Panc1 (cell line): ENCODE measurements around the gene SNX15. TPM values are rescaled to one million over a fixed set of nuclear protein-coding genes. Genes with fewer than 3 reads are reported as not detected.

Source experiments
- ATAC-seq: fragments of 200-7000 bp; cut with Tn5 transposase; 2 replicates; pipeline ENCODE4 v1.9.1; 2020; ENCODE audit warnings: mild to moderate bottlenecking, moderate library complexity
- BruUV-seq: library from RNA; stranded (reverse); fragments of 400-500 nt; replicated peaks from 2 replicates; lab custom pipeline; 2021; lab: Mats Ljungman, UMichigan
- CTCF ChIA-PET: fragments of 300-600 bp; sonication (Branson Sonifier 250); formaldehyde crosslinking; loops from one replicate; lab custom pipeline; 2022; ENCODE audit warnings: antibody characterized with exemption; lab: Charles Lee
- POLR2A ChIA-PET: fragments of 300-600 bp; sonication (Branson Sonifier 250); formaldehyde crosslinking; loops from one replicate; lab custom pipeline; 2022; ENCODE audit warnings: antibody characterized with exemption; lab: Charles Lee
- DNase-seq: peaks from one replicate; pipeline ENCODE4 v3.0.0-alpha.2; 2010; ENCODE audit warnings: low read depth, low spot score
- H3K27ac ChIP-seq: 2 replicates; pipeline ENCODE4 v1.5.1; 2011; ENCODE audit warnings: mild to moderate bottlenecking, low read length, inconsistent platforms
- H3K27me3 ChIP-seq: fragments of 200-500 bp; sonication (Bioruptor generic); 2 replicates; pipeline ENCODE4 v1.6.0; 2014; ENCODE audit warnings: low read length, inconsistent platforms; ENCODE audit not compliant: control insufficient read depth, insufficient read depth
- H3K36me3 ChIP-seq: fragments of 200-500 bp; sonication (Bioruptor generic); 2 replicates; pipeline ENCODE4 v1.5.1; 2014; ENCODE audit warnings: inconsistent platforms, mild to moderate bottlenecking, low read length, moderate library complexity; ENCODE audit not compliant: control insufficient read depth, insufficient read depth
- H3K4me1 ChIP-seq: 2 replicates; pipeline ENCODE4 v1.5.1; 2011; ENCODE audit warnings: inconsistent platforms, mild to moderate bottlenecking, low read length, moderate library complexity; ENCODE audit not compliant: control insufficient read depth, insufficient read depth
- H3K4me3 ChIP-seq, 2 experiments: 2 replicates each; pipeline ENCODE4 v1.5.1; 2011 to 2012; ENCODE audit warnings: low read depth in 2 of 2, low read length in 2 of 2, mild to moderate bottlenecking in 2 of 2, inconsistent platforms in 1 of 2, moderate library complexity in 1 of 2
- H3K9me3 ChIP-seq: fragments of 200-500 bp; sonication (Bioruptor generic); 2 replicates; pipeline ENCODE4 v1.5.1; 2014; ENCODE audit warnings: low read depth, mild to moderate bottlenecking, inconsistent platforms, low read length, moderate library complexity; ENCODE audit not compliant: control insufficient read depth, insufficient read depth
- POLR2AphosphoS5 ChIP-seq: IDR thresholded peaks from 2 replicates; pipeline ENCODE4 v1.6.1; 2012; ENCODE audit warnings: mild to moderate bottlenecking, low read depth, low read length, moderate library complexity
- SIN3A ChIP-seq: IDR thresholded peaks from 2 replicates; pipeline ENCODE4 v1.6.1; 2012; ENCODE audit warnings: low read depth, mild to moderate bottlenecking, low read length, moderate library complexity, borderline replicate concordance; ENCODE audit not compliant: insufficient read depth
- TCF7L2 ChIP-seq: IDR thresholded peaks from 2 replicates; pipeline ENCODE4 v1.6.1; 2011; ENCODE audit warnings: mild to moderate bottlenecking, low read depth, low read length, inconsistent platforms
- in situ Hi-C: cut with HindIII; loops from 2 replicates; pipeline ENCODE4 v1.10.0; 2016; ENCODE audit warnings: low sequenced_read_pairs, low pct_unique_long_range_greater_than_20kb
- intact Hi-C: fragments of 100-400 bp; cut with micrococcal nuclease; formaldehyde crosslinking; loops from one replicate; pipeline ENCODE4 v1.10.0; 2022; ENCODE audit not compliant: unreplicated experiment
- total RNA-seq: library from RNA; stranded (reverse); gene quantifications from one replicate; pipeline ENCODE4 v1.2.1, GENCODE V29; 2021; ENCODE audit not compliant: unreplicated experiment
- TF ChIP-seq, protein P1 (sequence below), 2 experiments: IDR thresholded peaks; 2 replicates each; pipeline ENCODE4 v1.6.1; 2011 to 2012; ENCODE audit warnings: low read depth in 2 of 2, control low read depth in 1 of 2, low read length in 1 of 2, mild to moderate bottlenecking in 1 of 2, moderate library complexity in 1 of 2; ENCODE audit not compliant: insufficient read depth in 1 of 2
- TF ChIP-seq, protein P2 (sequence below): fragments of 450-650 bp; IDR thresholded peaks from 2 replicates; pipeline ENCODE4 v1.5.1; 2017; ENCODE audit warnings: mild to moderate bottlenecking

Gene SNX15
- total RNA-seq, 1 experiment from 2014 or later = 51.5 TPM

DNA sequence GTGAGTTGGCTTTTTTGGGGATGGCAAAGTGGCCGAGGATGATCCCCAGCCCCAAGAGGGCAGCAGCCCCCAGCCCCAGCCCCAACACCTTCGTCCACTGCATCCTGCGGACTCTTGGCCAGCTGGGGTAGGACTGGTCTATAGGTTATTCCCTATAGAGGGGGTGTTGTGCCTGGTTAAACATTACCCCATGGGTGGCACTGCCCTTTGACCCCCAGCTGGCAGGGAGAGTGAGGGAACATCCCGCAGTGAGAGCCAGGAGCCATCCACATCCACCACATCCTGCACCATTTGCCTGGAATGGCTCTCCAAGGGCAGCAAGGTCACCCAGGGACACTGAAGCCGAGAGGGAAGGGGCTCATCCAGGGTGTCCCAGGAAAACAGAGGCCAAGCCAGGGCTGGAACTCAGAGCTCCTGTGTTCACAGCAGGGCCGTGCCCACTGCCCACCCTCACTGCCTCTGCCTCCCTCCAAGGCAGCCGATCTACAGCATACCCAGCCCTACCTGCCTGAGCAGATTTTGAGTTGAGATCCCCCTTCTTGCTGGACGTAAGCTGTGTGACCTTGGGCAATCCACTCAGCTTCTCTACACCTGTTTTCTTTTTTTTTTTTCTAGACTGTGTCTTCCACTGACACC lies 31.3 kb downstream of the SNX15 start, which contains the start of gene NAALADL1:
NAALADL1 (minus strand) TSS at position 135 of the 636 bp plus-strand sequence; CDS start at position 103, 32 bp downstream.
- ChIA-PET CTCF (interaction anchor here (0.7 kb wide), 1 partner anchor 222 kb away, joined by 4 read pairs; no protein-coding TSS in a partner anchor), POLR2A (interaction anchor here (0.7 kb wide), 1 partner anchor 27 kb away, joined by 3 read pairs; no protein-coding TSS in a partner anchor)
- no peaks in the 10 kb centered on the region for H3K27me3 ChIP-seq
- no peak within 1 kb of the TSS for H3K4me3 ChIP-seq
- TF ChIP-seq POLR2AphosphoS5 = no peak
- TF ChIP-seq SIN3A = no peak
- TF ChIP-seq, protein P1, sequence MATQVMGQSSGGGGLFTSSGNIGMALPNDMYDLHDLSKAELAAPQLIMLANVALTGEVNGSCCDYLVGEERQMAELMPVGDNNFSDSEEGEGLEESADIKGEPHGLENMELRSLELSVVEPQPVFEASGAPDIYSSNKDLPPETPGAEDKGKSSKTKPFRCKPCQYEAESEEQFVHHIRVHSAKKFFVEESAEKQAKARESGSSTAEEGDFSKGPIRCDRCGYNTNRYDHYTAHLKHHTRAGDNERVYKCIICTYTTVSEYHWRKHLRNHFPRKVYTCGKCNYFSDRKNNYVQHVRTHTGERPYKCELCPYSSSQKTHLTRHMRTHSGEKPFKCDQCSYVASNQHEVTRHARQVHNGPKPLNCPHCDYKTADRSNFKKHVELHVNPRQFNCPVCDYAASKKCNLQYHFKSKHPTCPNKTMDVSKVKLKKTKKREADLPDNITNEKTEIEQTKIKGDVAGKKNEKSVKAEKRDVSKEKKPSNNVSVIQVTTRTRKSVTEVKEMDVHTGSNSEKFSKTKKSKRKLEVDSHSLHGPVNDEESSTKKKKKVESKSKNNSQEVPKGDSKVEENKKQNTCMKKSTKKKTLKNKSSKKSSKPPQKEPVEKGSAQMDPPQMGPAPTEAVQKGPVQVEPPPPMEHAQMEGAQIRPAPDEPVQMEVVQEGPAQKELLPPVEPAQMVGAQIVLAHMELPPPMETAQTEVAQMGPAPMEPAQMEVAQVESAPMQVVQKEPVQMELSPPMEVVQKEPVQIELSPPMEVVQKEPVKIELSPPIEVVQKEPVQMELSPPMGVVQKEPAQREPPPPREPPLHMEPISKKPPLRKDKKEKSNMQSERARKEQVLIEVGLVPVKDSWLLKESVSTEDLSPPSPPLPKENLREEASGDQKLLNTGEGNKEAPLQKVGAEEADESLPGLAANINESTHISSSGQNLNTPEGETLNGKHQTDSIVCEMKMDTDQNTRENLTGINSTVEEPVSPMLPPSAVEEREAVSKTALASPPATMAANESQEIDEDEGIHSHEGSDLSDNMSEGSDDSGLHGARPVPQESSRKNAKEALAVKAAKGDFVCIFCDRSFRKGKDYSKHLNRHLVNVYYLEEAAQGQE (IDR thresholded peaks at IDR 0.05; ENCODE audit: insufficient read depth in 1 of 2, low read depth in 2 of 2, low read length in 1 of 2) = no peak
- TF ChIP-seq, protein P2, sequence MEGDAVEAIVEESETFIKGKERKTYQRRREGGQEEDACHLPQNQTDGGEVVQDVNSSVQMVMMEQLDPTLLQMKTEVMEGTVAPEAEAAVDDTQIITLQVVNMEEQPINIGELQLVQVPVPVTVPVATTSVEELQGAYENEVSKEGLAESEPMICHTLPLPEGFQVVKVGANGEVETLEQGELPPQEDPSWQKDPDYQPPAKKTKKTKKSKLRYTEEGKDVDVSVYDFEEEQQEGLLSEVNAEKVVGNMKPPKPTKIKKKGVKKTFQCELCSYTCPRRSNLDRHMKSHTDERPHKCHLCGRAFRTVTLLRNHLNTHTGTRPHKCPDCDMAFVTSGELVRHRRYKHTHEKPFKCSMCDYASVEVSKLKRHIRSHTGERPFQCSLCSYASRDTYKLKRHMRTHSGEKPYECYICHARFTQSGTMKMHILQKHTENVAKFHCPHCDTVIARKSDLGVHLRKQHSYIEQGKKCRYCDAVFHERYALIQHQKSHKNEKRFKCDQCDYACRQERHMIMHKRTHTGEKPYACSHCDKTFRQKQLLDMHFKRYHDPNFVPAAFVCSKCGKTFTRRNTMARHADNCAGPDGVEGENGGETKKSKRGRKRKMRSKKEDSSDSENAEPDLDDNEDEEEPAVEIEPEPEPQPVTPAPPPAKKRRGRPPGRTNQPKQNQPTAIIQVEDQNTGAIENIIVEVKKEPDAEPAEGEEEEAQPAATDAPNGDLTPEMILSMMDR = no peak
- no peak for TF ChIP-seq TCF7L2
- no peaks in the 10 kb centered on the region for H3K36me3 ChIP-seq
- in situ Hi-C loops (no loop called here), intact Hi-C loops (no loop called here)
- H3K27ac ChIP-seq = no peak within 1 kb of the TSS
- DNase-seq (no peak), ATAC-seq (no peak)
- no peaks in the 10 kb centered on the region for H3K4me1 ChIP-seq
- BruUV-seq = no TSS peak
- no peaks in the 10 kb centered on the region for H3K9me3 ChIP-seq

DNA sequence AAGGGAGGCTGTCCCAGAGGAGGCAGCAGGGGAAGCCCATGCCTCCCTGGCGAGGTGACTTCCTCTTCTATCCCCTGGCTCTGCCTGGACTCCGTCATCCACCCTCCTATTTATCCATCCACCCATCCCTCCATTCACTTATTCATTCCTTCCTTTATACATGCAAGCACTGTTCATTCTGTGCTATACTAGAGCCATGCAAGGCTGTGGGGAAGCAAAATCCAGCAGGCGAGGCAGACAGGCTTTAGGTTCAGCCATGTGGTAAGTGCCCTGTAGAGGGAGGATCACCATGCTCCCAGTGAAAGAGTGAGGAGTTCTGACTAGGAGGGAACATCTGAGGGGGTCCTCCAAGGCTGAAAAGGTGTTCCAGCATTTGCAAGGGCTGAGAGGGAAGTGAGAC lies 32.3 kb downstream of the SNX15 start:
- TF ChIP-seq, protein P2 = no peak
- TF ChIP-seq, protein P1 (IDR thresholded peaks at IDR 0.05; ENCODE audit: insufficient read depth in 1 of 2, low read depth in 2 of 2, low read length in 1 of 2) = no peak
- TF ChIP-seq TCF7L2 = no peak
- no peak for TF ChIP-seq POLR2AphosphoS5
- TF ChIP-seq SIN3A = no peak

More for the DNA sequence above, 32.3 kb downstream of the SNX15 start:
- Histone ChIP-seq H3K9me3 (no peaks in the 10 kb centered on the region), H3K36me3 (no peaks in the 10 kb centered on the region), H3K4me3 (no peak overlapping the region), H3K27me3 (no peaks in the 10 kb centered on the region), H3K4me1 (no peaks in the 10 kb centered on the region), H3K27ac (no peak overlapping the region)
- CTCF ChIA-PET = interaction anchor here (0.7 kb wide), 1 partner anchor 221 kb away, joined by 4 read pairs; no protein-coding TSS in a partner anchor
- BruUV-seq = no TSS peak
- intact Hi-C loops (no loop called here), in situ Hi-C loops (no loop called here)
- POLR2A ChIA-PET = interaction anchor here (0.6 to 0.7 kb wide), 2 partner anchors 26 to 36 kb away, joined by 3 to 12 read pairs; no protein-coding TSS in a partner anchor
- ATAC-seq (peak; percentile 57), DNase-seq (no peak)
